ENCODE data around the gene ATG4B. TPM values are rescaled to one million over a fixed set of nuclear protein-coding genes. Genes with fewer than 3 reads are reported as not detected.
"Not testable (repeated sequence)": the region's sequence is repeated elsewhere in the genome, so short reads cannot be mapped to it uniquely, and the experiment has no call there.

The ATG4B gene
- polyA plus RNA-seq, 4 donors, result 68.3 to 87.6 (median 76.0) TPM

DNA sequence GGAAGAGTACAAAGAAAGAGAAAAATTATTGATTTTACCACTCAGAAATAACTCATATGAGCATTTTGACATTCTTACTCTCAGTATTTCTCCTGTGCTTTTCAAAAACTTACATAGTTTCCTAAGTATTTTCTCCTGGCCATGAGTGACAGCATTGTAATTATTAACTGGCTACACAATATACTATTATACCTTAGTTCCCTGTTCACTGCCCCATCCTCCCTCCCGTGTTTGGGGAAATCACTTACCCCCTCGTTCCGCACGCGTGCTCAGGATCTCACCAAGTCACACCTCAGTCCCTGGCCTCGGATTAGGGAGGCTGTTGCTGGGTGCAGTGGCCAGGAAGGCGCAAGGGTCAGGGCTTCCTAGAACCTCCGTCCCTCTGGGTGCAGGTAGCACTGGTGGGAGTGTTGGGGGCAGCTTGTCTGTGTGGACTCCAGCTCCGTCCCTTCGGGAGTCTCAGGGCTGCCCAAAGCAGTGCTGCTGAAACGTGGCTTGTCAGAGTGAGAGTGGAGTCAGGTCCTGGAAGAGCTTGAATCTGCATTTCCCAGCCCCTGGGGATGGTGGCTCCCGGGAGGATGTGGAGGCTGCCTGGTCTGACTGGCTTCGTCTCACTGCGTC, 23.2 kb downstream of the ATG4B start:
- no peak for DNase-seq (ENCODE audit: low read depth in 4 of 4, low spot score in 3 of 4)

- not testable (repeated sequence) for DNase-seq (ENCODE audit: low read depth in 4 of 4, low spot score in 3 of 4)
Observed at GRCh38 chr2:241662731-241663130, 25.2 kb downstream of the ATG4B start.

- DNase-seq (ENCODE audit: low read depth in 4 of 4, low spot score in 3 of 4), result no peak
Observed at GRCh38 chr2:241665731-241666440, 28.4 kb downstream of the ATG4B start.

DNA sequence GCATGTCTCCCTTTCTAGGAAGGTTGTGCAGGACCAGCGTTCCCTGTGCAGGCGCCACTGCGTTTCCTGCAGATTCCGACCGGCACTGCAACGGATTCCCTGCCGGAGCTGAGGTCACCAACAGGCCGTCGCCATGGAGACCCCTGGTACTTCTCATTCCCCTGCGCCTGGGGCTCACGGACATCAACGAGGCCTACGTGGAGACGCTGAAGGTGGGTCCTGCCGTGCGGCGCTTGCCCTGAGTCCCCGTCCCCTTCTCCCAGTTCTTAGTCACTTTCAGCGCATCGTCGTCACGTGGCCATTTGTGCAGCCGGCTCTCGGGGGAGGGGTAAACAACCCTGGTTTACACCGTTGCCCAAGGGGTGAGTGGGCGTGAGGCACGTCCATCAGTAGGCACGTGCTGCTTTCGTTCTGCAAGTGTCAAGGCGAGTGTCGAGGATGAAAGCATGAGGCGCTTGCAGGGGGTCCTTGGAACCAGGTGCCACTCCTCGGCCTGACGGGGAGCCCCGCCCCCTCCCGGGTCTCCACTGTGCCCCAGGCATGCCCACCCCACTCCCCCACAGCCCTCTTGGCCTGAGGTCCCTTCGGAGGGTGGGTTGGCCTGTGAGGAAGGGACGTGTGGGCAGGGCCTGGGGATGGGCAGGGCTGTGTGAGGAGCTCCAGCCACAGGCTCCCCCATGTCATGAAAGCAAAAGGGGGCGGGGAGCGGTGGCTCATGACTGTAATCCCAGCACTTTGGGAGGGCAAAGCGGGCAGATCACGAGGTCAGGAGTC, 29.3 kb downstream of the ATG4B start:
- peak in 2 of 4 donors; percentile 36 to 46 for DNase-seq (ENCODE audit: low read depth in 4 of 4, low spot score in 3 of 4)

DNA sequence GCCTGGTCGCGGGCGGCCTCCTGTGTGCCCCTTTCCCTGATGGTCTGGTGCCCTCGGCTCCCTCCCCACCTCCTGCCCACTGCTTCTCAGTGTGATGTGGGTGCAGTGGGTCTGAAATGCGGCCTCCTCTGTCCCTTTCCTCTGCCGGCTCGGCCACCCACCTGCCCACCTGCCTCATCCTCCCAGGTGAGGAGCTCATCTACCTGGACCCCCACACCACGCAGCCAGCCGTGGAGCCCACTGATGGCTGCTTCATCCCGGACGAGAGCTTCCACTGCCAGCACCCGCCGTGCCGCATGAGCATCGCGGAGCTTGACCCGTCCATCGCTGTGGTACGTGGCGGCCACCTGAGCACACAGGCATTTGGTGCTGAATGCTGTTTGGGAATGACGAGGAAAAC, 30.9 kb downstream of the ATG4B start:
- no peak for DNase-seq (ENCODE audit: low read depth in 4 of 4, low spot score in 3 of 4)

- no peak for DNase-seq (ENCODE audit: low read depth in 4 of 4, low spot score in 3 of 4)
Observed at GRCh38 chr2:241668839-241669238, 31.3 kb downstream of the ATG4B start.

DNA sequence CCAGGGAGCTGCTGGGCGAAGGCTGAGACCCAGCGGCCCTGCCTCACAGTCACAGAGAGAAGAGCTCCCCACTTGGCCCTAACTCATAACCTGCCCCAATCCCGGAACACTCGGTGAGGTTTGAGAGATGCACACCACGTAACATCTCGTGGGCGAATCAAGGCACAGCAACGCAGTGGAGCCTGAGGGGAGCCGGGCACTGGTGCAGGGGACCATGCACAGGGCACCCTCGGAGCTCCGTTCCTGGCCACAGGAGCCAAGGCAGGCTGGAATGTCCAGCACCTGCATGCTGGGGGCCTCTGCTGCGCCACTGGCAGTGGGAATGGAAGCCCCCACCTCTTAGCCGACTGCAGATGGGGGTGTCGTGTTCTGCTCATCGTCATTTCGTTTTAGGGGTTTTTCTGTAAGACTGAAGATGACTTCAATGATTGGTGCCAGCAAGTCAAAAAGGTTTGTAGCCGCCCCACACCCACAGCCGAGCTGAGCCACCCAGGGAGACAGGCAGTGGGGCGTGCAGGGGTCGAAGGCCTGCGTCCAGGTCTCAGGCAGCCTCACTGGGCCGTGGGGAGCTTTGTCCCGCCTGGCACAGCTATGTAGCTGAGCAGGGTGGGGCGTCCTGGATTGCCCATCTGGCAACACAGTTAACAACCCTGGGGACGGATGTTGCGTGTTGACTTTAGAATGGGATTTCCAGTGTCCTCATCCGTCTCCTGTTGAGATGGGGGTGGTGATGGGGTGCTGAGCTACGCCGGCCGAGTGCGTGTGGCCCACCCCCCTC, 33.0 kb downstream of the ATG4B start:
- DNase-seq (ENCODE audit: low read depth in 4 of 4, low spot score in 3 of 4), result no peak

- DNase-seq (ENCODE audit: low read depth in 4 of 4, low spot score in 3 of 4), result no peak
Observed at GRCh38 chr2:241671457-241672240, 34.2 kb downstream of the ATG4B start.

- DNase-seq (ENCODE audit: low read depth in 4 of 4, low spot score in 3 of 4), result no peak
Observed at GRCh38 chr2:241672243-241673188, 35.0 kb downstream of the ATG4B start.

DNA sequence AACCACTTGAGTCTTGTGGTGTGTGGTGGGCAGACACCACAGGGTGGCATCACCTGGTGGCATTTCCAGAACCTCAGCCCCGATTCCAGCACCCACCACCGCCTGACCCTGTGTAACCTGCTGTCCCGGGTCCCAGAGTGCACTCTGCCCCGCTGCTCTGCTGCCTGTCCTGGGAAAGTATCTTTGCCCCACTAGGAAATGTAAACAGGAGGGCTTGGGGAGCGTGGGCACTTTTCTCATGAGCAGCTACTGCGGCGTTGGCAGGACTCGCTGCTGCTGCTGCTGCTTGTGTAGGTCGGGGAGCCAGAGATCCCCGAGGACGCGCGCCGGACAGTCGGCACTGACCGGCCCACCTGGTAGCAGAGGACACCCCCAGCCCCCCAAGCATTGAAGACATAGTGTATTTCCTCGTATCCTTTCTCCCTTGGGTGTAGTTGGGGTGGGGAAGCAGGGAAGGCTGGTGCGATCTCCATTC, 35.7 kb downstream of the ATG4B start:
- no peak for DNase-seq (ENCODE audit: low read depth in 4 of 4, low spot score in 3 of 4)

DNA sequence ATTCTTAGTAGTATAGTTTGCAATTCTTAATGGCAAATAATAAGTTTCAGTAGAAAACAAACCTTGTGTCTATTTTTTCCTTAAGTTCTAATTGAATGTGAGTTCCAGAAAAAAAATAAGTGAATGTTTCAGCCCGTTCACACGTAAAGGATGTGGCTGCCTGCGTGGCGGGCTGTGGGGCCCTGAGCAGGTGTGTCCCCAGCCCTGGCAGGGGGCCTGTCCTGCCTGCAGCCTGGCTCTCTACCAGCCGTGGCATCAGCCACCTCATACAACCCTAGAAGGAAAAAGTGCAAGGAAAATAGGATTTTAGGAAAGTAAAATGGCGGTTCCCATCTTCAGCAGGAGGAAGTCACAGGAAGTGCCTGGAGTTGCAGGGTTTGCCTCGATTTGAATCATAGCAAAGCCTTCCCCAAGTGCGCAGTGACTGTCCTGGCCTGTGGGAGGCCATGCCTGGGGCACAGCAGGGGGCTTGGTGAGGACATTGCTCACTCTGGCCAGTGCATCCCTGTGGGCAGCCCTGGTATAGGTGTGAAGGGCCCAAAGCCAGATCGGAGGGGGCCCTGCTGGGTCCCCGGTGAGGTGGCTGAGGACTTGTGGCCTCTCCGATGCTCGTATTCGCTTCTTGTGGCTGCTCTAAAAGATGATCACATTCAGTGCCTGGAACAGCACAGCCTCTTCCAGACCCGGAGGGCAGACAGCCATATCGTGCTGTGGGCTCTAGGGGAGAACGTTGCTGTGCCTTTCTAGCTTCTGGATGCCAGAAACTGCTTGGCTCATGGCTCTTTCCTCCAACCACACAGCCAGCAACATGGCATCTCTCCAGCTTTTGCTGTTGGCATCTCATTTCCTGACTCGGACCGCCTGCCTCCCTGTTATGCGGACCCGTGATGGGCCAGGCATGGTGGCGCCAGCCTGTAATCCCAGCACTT, 36.6 kb downstream of the ATG4B start:
- no peak for DNase-seq (ENCODE audit: low read depth in 4 of 4, low spot score in 3 of 4)

- no peak for DNase-seq (ENCODE audit: low read depth in 4 of 4, low spot score in 3 of 4)
Observed at GRCh38 chr2:241675885-241676284, 38.4 kb downstream of the ATG4B start.

- DNase-seq (ENCODE audit: low read depth in 4 of 4, low spot score in 3 of 4), result no peak
Observed at GRCh38 chr2:241676665-241677064, 39.2 kb downstream of the ATG4B start.

DNA sequence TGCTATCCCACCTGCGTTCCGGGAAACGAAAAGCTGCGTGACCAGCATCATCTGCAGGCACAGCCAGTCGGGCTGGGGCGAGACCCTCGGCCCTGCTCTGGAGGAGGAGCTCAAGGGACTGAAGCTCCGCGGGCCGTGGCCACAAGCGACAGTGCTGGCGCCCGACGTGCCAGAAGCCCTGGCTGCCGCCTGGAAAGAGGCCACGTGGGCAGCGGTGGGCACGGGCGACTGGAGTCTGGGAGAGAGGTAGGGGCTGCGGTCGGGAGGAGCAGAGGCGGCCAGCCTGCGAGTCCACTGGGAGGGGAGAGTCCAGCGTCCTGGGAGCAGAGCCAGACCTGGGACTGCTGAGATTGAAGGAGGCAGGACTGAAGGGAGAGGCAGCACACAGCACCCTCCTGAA, 39.9 kb downstream of the ATG4B start:
- DNase-seq (ENCODE audit: low read depth in 4 of 4, low spot score in 3 of 4), result no peak

GRCh38 chr2:241678307-241678706, 40.8 kb downstream of the ATG4B start:
- no peak for DNase-seq (ENCODE audit: low read depth in 4 of 4, low spot score in 3 of 4)

GRCh38 chr2:241678784-241679540, 41.5 kb downstream of the ATG4B start:
- DNase-seq (ENCODE audit: low read depth in 4 of 4, low spot score in 3 of 4), result no peak

- DNase-seq (ENCODE audit: low read depth in 4 of 4, low spot score in 3 of 4), result no peak
Observed at GRCh38 chr2:241680044-241680443, 42.6 kb downstream of the ATG4B start.
